B cell (primary cell): ENCODE measurements around the gene PRDM2.

Source experiments
- CTCF ChIP-seq: fragments of 200-600 bp; IDR thresholded peaks from one replicate; pipeline ENCODE4 v1.8.0; 2022; ENCODE audit warnings: antibody characterized with exemption, mild to moderate bottlenecking
- EZH2 ChIP-seq: IDR thresholded peaks from 2 replicates; pipeline ENCODE4 v1.6.1; 2012; ENCODE audit warnings: borderline replicate concordance, low read depth, mild to moderate bottlenecking, moderate library complexity, low read length; ENCODE audit not compliant: insufficient read depth, poor library complexity, severe bottlenecking

GRCh38 chr1:13775459-13775858 lies 75.5 kb downstream of the PRDM2 start:
- no peak for TF ChIP-seq CTCF
- no peak for TF ChIP-seq EZH2
